HG02840 (cell line): ENCODE data around the gene ZDHHC24.

ENCODE experiments used
- ATAC-seq: cut with Tn5 transposase; IDR thresholded peaks from one replicate; pipeline ENCODE4 v1.9.1; 2021; ENCODE audit warnings: mild to moderate bottlenecking, moderate library complexity, moderate number of reproducible peaks; ENCODE audit not compliant: unreplicated experiment, low FRiP score

ZDHHC24 gene

DNA sequence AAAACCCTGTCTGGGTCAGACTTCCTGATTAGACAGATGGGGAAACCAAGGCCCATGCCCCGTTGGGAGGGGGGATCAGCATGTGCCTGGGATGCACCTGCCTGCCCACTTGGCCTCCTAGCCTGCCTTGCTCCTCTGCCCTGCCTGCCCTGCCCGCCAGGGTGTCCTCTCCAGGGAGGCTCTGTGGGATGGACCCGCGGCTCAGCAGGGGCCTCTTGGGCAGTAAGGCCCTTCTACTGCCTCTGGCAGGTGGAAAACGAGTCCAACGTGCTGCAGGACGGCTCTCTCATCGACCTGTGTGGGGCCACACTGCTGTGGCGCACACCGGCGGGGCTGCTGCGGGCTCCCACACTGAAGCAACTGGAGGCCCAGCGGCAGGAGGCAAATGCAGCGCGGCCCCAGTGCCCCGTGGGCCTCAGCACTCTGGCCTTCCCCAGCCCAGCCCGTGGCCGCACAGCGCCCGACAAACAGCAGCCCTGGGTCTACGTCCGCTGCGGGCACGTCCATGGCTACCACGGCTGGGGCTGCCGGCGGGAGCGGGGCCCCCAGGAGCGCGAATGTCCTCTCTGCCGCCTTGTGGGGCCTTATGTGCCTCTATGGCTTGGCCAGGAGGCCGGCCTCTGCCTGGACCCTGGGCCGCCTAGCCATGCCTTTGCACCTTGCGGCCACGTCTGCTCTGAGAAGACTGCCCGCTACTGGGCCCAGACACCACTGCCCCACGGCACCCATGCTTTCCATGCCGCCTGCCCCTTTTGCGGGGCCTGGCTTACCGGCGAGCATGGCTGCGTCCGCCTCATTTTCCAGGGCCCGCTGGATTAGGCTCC is 70.3 kb downstream of the ZDHHC24 start:
- ATAC-seq, result no peak

DNA sequence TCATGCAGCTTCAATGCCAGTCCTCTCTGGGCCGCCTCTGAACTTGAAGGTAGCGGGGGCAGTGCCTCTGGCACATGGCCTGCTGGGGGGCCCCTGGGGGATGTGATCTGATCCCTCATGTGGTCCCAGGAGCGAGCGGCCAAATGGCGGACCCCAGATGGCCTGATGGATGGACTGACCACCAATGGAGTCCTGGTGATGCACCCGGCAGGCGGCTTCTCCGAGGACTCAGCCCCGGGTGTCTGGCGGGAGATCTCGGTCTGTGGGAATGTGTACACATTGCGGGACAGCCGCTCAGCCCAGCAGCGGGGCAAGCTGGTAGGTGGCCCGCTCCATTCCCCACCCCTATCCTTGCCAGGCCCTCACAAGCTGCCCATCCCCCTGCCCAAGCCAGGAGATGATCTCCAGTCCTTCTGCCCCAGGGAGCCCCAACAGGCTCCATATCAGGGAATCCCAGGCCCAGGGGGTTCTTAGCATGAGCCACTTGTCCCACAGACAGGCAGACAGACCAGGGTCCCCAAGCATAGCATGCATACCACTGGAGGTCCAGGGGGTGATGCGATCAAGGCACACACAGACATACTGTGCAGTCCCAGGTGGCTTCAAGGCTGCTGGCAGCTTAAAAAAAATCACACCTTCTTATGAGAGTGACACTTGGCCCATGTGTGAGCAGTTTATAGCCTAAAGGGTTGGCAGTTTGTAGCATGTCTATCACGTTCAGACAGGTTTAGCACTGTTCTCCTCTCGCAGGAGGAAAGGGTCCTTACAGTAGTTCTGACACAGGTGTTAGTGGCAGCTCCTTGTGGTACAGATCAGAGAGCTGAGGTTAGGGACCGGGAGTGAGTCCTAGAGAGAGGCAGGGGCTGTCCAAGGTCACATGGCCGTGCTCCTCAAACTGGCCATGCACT is 72.0 kb downstream of the ZDHHC24 start:
- ATAC-seq, result no peak

DNA sequence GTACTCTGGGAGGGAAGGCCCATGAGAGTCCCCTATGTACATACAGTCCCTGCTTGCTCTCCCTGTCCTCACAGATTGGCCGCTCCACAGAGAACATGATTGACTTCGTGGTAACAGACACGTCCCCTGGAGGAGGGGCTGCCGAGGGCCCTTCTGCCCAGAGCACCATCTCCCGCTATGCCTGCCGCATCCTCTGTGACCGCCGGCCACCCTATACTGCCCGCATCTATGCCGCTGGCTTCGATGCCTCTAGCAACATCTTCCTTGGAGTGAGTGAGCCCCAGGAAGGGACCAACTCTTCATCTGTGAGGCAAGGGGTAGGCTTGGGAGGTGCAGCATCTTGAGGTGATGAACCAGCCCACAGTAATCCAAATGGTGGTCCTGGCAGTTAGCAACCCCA is 72.7 kb downstream of the ZDHHC24 start:
- ATAC-seq, result no peak

DNA sequence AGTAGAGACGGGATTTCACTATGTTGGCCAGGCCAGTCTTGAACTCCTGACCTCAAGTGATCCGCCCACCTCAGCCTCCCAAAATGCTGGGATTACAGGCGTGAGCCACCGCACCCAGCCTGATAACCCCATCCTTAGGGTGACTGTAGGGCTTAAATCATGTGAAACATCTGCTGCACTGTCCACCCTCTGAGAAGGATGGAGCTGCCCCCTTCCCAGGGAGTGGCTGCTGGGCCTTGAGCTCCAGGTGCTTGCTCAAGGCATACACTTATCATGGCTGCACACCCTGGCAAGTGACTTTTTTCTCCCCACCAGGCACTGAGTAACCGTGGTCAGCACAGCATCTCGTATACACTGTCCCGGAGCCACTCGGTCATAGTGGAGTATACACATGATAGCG is 73.8 kb downstream of the ZDHHC24 start:
- no peak for ATAC-seq

DNA sequence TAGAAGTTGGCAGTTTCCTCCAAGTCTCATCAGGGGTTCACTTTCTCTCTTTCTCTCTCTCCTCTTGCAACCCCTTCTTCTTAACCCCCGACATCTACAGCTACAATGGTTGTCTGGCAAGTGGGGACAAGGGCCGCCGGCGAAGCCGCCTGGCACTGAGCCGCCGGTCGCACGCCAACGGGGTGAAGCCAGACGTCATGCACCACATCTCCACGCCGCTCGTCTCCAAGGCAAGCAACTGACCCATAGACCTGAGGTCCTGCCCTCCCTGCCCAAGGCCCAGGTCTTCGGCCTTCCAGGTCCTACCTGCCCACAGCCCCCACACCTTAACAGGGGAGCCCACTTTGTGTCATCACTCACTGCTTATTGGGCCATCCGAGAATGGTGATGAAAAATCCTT is 74.7 kb downstream of the ZDHHC24 start:
- ATAC-seq, result no peak
